A673 (cell line): ENCODE results near the gene KPNA4.

Experiments used
- CTCF ChIP-seq: fragments of 300-800, 200-600 bp; sonication (generic); conservative IDR thresholded peaks from 2 replicates; pipeline ENCODE4 v1.5.1; 2017; ENCODE audit warnings: low read depth, mild to moderate bottlenecking, antibody characterized with exemption, low read length, moderate library complexity, mixed read lengths
- EZH2 ChIP-seq: fragments of 200-600 bp; sonication (generic); IDR thresholded peaks from 2 replicates; pipeline ENCODE4 v1.6.1; 2017; ENCODE audit warnings: borderline replicate concordance, low read depth, mild to moderate bottlenecking, mixed read lengths, antibody characterized with exemption, low read length; ENCODE audit not compliant: poor library complexity, severe bottlenecking

GRCh38 chr3:160607826-160608225 is 42.5 kb upstream of the KPNA4 start:
- TF ChIP-seq CTCF = no peak
- TF ChIP-seq EZH2 = no peak
